Measurements from ENCODE around the gene FAM120A. TPM values are rescaled to one million over a fixed set of nuclear protein-coding genes. Genes with fewer than 3 reads are reported as not detected.
"Not testable (repeated sequence)": the region's sequence is repeated elsewhere in the genome, so short reads cannot be mapped to it uniquely, and the experiment has no call there.

Gene FAM120A
- total RNA-seq, 1 experiment from 2014 or later = 79.3 TPM

GRCh38 chr9:93509084-93509483 lies 57.6 kb downstream of the FAM120A start:
- Histone ChIP-seq H3K79me2 (ENCODE audit: low read length) (peaks cover 100% of the 10 kb centered on the region), H2AFZ (ENCODE audit: low read length) (no peak overlapping the region), H3K27me3 (ENCODE audit: low read length) (no peaks in the 10 kb centered on the region), H3K36me3 (ENCODE audit: insufficient read depth, low read length) (peaks cover 23% of the 10 kb centered on the region; the same call in 1 of the 2 replicates), H3K9me3 (ENCODE audit: low read length) (no peaks in the 10 kb centered on the region), H4K20me1 (ENCODE audit: insufficient read depth, low read depth, low read length) (peaks cover 35% of the 10 kb centered on the region), H3K4me1 (ENCODE audit: low read length) (peaks cover 5% of the 10 kb centered on the region; the same call in 1 of the 2 replicates), H3K4me3 (ENCODE audit: low read length) (no peak overlapping the region), H3K9me2 (replicated peaks; ENCODE audit: insufficient read depth, low read length) (no peaks in the 10 kb centered on the region), H3K27ac (ENCODE audit: low read length) (no peak overlapping the region), H3K9ac (ENCODE audit: low read length) (no peak overlapping the region), H3K4me2 (ENCODE audit: low read depth, low read length, poor library complexity, severe bottlenecking) (no peak overlapping the region)
- DNase-seq = no peak

DNA sequence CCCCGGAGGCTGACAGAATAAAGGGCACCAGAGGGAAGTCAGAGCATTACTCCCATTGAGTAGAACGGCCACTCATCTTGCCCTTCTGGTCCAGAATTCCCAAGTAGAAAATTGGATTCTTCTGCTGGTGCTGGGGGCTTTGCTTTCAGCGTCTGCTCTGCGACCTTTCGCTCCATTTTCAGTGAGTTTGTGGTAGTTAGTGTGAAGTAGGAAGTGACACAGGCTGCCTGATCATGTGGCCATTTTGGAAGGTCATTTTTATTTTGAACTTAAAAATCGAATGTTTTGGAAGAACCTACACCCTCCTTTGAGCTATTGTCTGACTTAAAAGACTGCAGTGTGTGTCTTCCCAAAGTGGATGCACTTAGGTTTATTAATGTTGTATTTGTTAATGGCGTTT lies 58.6 kb downstream of the FAM120A start:
- peaks cover 99% of the 10 kb centered on the region for H3K79me2 ChIP-seq (ENCODE audit: low read length)
- no peak for DNase-seq
- no peak overlapping the region for H3K4me2 ChIP-seq (ENCODE audit: low read depth, low read length, poor library complexity, severe bottlenecking)
- no peaks in the 10 kb centered on the region for H3K9me3 ChIP-seq (ENCODE audit: low read length)
- no peaks in the 10 kb centered on the region for H3K27me3 ChIP-seq (ENCODE audit: low read length)
- peaks cover 17% of the 10 kb centered on the region; the same call in 1 of the 2 replicates for H3K36me3 ChIP-seq (ENCODE audit: insufficient read depth, low read length)
- no peak overlapping the region for H2AFZ ChIP-seq (ENCODE audit: low read length)
- peaks cover 35% of the 10 kb centered on the region for H4K20me1 ChIP-seq (ENCODE audit: insufficient read depth, low read depth, low read length)
- no peak overlapping the region for H3K4me3 ChIP-seq (ENCODE audit: low read length)
- H3K9me2 ChIP-seq (replicated peaks; ENCODE audit: insufficient read depth, low read length) = no peaks in the 10 kb centered on the region
- no peaks in the 10 kb centered on the region for H3K4me1 ChIP-seq (ENCODE audit: low read length)
- no peak overlapping the region for H3K27ac ChIP-seq (ENCODE audit: low read length)
- no peak overlapping the region for H3K9ac ChIP-seq (ENCODE audit: low read length)

DNA sequence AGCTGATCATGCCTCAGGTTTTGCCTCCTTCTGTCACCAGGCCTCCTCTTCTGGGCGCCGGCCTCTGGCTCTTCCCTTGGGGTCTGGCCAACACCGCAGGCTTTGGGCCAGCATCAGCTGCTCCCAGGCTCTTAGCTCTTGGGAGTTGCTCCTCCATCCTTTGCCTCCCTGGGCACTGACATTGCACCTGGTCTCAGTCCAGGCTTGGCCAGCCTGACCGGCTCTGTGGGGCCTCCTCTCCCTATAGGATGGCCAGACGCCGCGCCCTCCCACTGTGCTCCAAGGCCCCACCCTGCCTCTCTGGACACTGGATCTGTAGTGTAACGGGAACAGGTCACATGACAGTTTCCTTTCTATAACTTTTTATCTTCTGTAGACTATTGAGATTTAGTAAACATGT lies 59.7 kb downstream of the FAM120A start:
- not testable (repeated sequence) for H3K9me2 ChIP-seq (replicated peaks; ENCODE audit: insufficient read depth, low read length); DNase-seq; H3K4me3 ChIP-seq (ENCODE audit: low read length); H3K27ac ChIP-seq (ENCODE audit: low read length); H3K4me2 ChIP-seq (ENCODE audit: low read depth, low read length, poor library complexity, severe bottlenecking); H2AFZ ChIP-seq (ENCODE audit: low read length); H3K9me3 ChIP-seq (ENCODE audit: low read length); H3K4me1 ChIP-seq (ENCODE audit: low read length); H3K9ac ChIP-seq (ENCODE audit: low read length); H3K27me3 ChIP-seq (ENCODE audit: low read length)
- H3K79me2 ChIP-seq (ENCODE audit: low read length) = peaks cover 87% of the 10 kb centered on the region
- peaks cover 17% of the 10 kb centered on the region; the same call in 1 of the 2 replicates for H3K36me3 ChIP-seq (ENCODE audit: insufficient read depth, low read length)
- H4K20me1 ChIP-seq (ENCODE audit: insufficient read depth, low read depth, low read length) = peaks cover 35% of the 10 kb centered on the region

- DNase-seq; H3K27me3 ChIP-seq (ENCODE audit: low read length); H2AFZ ChIP-seq (ENCODE audit: low read length); H3K27ac ChIP-seq (ENCODE audit: low read length); H3K4me2 ChIP-seq (ENCODE audit: low read depth, low read length, poor library complexity, severe bottlenecking); H3K9ac ChIP-seq (ENCODE audit: low read length); H3K4me1 ChIP-seq (ENCODE audit: low read length); H3K4me3 ChIP-seq (ENCODE audit: low read length); H3K9me3 ChIP-seq (ENCODE audit: low read length); H3K9me2 ChIP-seq (replicated peaks; ENCODE audit: insufficient read depth, low read length): not testable (repeated sequence)
- Histone ChIP-seq H4K20me1 (ENCODE audit: insufficient read depth, low read depth, low read length) (peaks cover 29% of the 10 kb centered on the region; the same call in 1 of the 2 replicates), H3K79me2 (ENCODE audit: low read length) (peaks cover 85% of the 10 kb centered on the region), H3K36me3 (ENCODE audit: insufficient read depth, low read length) (peaks cover 13% of the 10 kb centered on the region; the same call in 1 of the 2 replicates)
Observed at GRCh38 chr9:93512170-93512812, 60.8 kb downstream of the FAM120A start.

DNA sequence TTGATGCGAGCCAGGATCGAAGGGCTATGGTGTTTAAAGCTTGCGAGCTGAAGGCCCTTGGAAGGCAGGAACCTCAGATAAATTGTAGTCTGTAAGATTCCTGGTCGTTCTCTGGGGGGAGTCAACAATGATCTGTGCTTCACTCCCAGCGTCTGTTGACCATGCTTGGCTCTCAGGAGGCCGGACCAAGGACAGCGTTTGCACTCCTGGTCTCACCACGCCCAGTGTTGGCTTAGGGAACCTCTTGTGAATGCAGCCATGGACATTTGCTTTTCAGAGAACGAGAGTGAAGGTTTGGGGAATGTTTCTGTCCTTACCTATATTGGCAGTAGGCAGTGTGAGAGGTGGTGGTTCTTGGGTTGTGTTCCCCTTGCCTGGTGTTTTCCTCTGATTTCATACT lies 62.1 kb downstream of the FAM120A start:
- Histone ChIP-seq H3K27me3 (ENCODE audit: low read length) (no peaks in the 10 kb centered on the region), H3K9ac (ENCODE audit: low read length) (no peak overlapping the region), H3K27ac (ENCODE audit: low read length) (no peak overlapping the region), H3K4me1 (ENCODE audit: low read length) (peaks cover 12% of the 10 kb centered on the region), H3K4me2 (ENCODE audit: low read depth, low read length, poor library complexity, severe bottlenecking) (no peak overlapping the region), H3K79me2 (ENCODE audit: low read length) (peaks cover 85% of the 10 kb centered on the region), H3K4me3 (ENCODE audit: low read length) (no peak overlapping the region), H3K9me3 (ENCODE audit: low read length) (no peaks in the 10 kb centered on the region), H3K9me2 (replicated peaks; ENCODE audit: insufficient read depth, low read length) (no peaks in the 10 kb centered on the region), H2AFZ (ENCODE audit: low read length) (no peak overlapping the region), H4K20me1 (ENCODE audit: insufficient read depth, low read depth, low read length) (0 out of 2 replicates have a peak, but pooled peaks cover 23% of the 10 kb centered on the region), H3K36me3 (ENCODE audit: insufficient read depth, low read length) (peaks cover 23% of the 10 kb centered on the region)
- no peak for DNase-seq

- Histone ChIP-seq H3K27me3 (ENCODE audit: low read length) (no peaks in the 10 kb centered on the region), H3K36me3 (ENCODE audit: insufficient read depth, low read length) (peaks cover 26% of the 10 kb centered on the region), H3K9ac (ENCODE audit: low read length) (no peak overlapping the region), H3K27ac (ENCODE audit: low read length) (no peak overlapping the region), H3K9me3 (ENCODE audit: low read length) (no peaks in the 10 kb centered on the region), H3K4me1 (ENCODE audit: low read length) (peaks cover 12% of the 10 kb centered on the region), H3K4me3 (ENCODE audit: low read length) (no peak overlapping the region), H4K20me1 (ENCODE audit: insufficient read depth, low read depth, low read length) (0 out of 2 replicates have a peak, but pooled peaks cover 17% of the 10 kb centered on the region), H3K4me2 (ENCODE audit: low read depth, low read length, poor library complexity, severe bottlenecking) (no peak overlapping the region), H2AFZ (ENCODE audit: low read length) (no peak overlapping the region), H3K79me2 (ENCODE audit: low read length) (peaks cover 82% of the 10 kb centered on the region), H3K9me2 (replicated peaks; ENCODE audit: insufficient read depth, low read length) (no peaks in the 10 kb centered on the region)
- DNase-seq = no peak
Observed at GRCh38 chr9:93517331-93517730, 65.8 kb downstream of the FAM120A start.

- Histone ChIP-seq H3K4me2 (ENCODE audit: low read depth, low read length, poor library complexity, severe bottlenecking) (no peak overlapping the region), H3K9ac (ENCODE audit: low read length) (no peak overlapping the region), H3K27me3 (ENCODE audit: low read length) (no peaks in the 10 kb centered on the region), H4K20me1 (ENCODE audit: insufficient read depth, low read depth, low read length) (0 out of 2 replicates have a peak, but pooled peaks cover 6% of the 10 kb centered on the region), H3K36me3 (ENCODE audit: insufficient read depth, low read length) (peaks cover 24% of the 10 kb centered on the region), H3K27ac (ENCODE audit: low read length) (no peak overlapping the region), H3K4me3 (ENCODE audit: low read length) (no peak overlapping the region), H3K9me3 (ENCODE audit: low read length) (no peaks in the 10 kb centered on the region), H3K9me2 (replicated peaks; ENCODE audit: insufficient read depth, low read length) (no peaks in the 10 kb centered on the region), H3K79me2 (ENCODE audit: low read length) (peaks cover 86% of the 10 kb centered on the region), H3K4me1 (ENCODE audit: low read length) (peaks cover 12% of the 10 kb centered on the region), H2AFZ (ENCODE audit: low read length) (no peak overlapping the region)
- no peak for DNase-seq
Observed at GRCh38 chr9:93520523-93520922, 69.0 kb downstream of the FAM120A start.

DNA sequence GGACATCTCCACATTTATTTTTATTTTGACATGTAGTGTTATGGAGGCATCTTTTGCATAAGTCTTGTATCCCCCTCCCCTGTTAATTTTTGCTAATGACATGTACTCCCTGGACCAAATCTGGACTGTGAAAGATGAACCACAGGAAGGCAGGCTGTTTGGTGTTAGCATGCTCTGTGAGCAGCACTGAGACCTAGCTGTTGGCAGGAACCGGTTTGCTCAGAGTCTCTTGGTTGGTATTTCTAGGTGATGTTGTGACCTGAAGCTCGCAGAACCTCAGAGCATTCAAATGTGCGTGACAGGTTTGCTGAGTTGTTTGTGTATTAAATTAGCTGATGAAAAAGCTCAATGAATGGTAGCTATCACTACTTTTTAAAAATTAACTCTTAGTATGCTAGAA lies 71.3 kb downstream of the FAM120A start:
- H3K36me3 ChIP-seq (ENCODE audit: insufficient read depth, low read length) = peaks cover 35% of the 10 kb centered on the region

More for the DNA sequence above, 71.3 kb downstream of the FAM120A start:
- Histone ChIP-seq H3K4me2 (ENCODE audit: low read depth, low read length, poor library complexity, severe bottlenecking) (no peak overlapping the region), H4K20me1 (ENCODE audit: insufficient read depth, low read depth, low read length) (0 out of 2 replicates have a peak, but pooled peaks cover 6% of the 10 kb centered on the region), H2AFZ (ENCODE audit: low read length) (no peak overlapping the region), H3K79me2 (ENCODE audit: low read length) (peaks cover 89% of the 10 kb centered on the region), H3K27me3 (ENCODE audit: low read length) (no peaks in the 10 kb centered on the region), H3K27ac (ENCODE audit: low read length) (no peak overlapping the region), H3K9me3 (ENCODE audit: low read length) (no peaks in the 10 kb centered on the region), H3K4me1 (ENCODE audit: low read length) (no peaks in the 10 kb centered on the region), H3K4me3 (ENCODE audit: low read length) (no peak overlapping the region), H3K9ac (ENCODE audit: low read length) (no peak overlapping the region), H3K9me2 (replicated peaks; ENCODE audit: insufficient read depth, low read length) (no peaks in the 10 kb centered on the region)
- no peak for DNase-seq

All from Karpas-422 (cell line).